ENCODE results near the gene CACFD1.

The CACFD1 gene

DNA sequence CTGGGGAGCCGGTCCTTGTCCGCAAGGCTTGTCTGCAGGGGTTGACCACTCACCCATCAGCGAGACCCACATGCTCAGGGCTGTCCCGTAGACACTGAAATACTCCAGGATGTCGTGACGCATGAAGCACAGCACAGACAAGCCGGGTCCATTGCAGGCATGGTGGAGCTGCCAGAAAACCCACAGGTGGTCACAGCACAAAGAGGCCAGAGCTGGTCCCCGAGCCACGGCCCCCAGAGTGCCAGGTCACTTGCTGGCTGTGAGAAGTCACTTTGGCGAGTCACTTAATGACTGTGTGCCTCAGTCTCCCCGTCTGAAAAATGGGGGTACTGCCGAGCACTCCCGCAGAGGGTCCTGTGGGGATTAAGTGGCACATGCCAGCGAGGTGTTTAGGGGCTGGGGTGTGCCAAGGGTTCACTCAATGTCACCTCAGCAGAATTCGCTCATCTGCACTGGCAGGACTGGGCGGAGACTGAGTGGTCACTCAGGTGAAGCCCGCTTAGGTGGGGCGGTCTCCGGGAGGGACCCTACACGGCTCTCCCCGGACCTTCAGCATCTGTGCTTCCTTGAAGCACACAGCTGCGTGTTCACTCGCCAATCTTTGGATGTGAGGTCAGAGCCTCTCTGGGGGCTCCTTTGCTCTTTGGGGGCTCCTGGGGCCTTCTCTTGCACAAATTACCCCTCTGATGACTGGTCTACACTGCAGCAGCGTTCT is 60.5 kb downstream of the CACFD1 start:
- no peak for DNase-seq

Data from NCI-H526 (cell line).